ACC112 (cell line): ENCODE measurements around the gene FBXO11.
A peak's percentile ranks its signal among the peaks of the same experiment; 100 is the strongest.
"Not testable (repeated sequence)": the region's sequence is repeated elsewhere in the genome, so short reads cannot be mapped to it uniquely, and the experiment has no call there.

Experiments used
- H2AFZ ChIP-seq: fragments of 200-600 bp; sonication (generic); one replicate; pipeline ENCODE4 v1.6.0; 2017; ENCODE audit warnings: antibody characterized with exemption, low read length; ENCODE audit not compliant: unreplicated experiment
- H3K27ac ChIP-seq: fragments of 200-600 bp; sonication (generic); 2 replicates; pipeline ENCODE4 v1.5.1; 2014; ENCODE audit warnings: low read depth, mild to moderate bottlenecking, antibody characterized with exemption, low read length, moderate library complexity
- H3K27me3 ChIP-seq: fragments of 200-600 bp; sonication (generic); 2 replicates; pipeline ENCODE4 v1.6.1; 2014; ENCODE audit warnings: mild to moderate bottlenecking, antibody characterized with exemption, low read length, moderate library complexity, mixed read lengths; ENCODE audit not compliant: insufficient read depth
- H3K36me3 ChIP-seq: fragments of 200-600 bp; sonication (generic); 2 replicates; pipeline ENCODE4 v1.6.1; 2016; ENCODE audit warnings: mild to moderate bottlenecking, antibody characterized with exemption, low read length, moderate library complexity, mixed read lengths; ENCODE audit not compliant: insufficient read depth
- H3K4me1 ChIP-seq: fragments of 200-600 bp; sonication (generic); one replicate; pipeline ENCODE4 v1.6.1; 2016; ENCODE audit warnings: low read length, mixed read lengths; ENCODE audit not compliant: insufficient read depth, unreplicated experiment, control insufficient read depth
- H3K4me3 ChIP-seq: fragments of 200-600 bp; sonication (generic); 2 replicates; pipeline ENCODE4 v1.5.1; 2014; ENCODE audit warnings: mild to moderate bottlenecking, low read depth, low read length
- H3K79me2 ChIP-seq: fragments of 200-600 bp; sonication (generic); one replicate; pipeline ENCODE4 v1.6.0; 2016; ENCODE audit warnings: low read length; ENCODE audit not compliant: control insufficient read depth, unreplicated experiment, insufficient read depth

Gene FBXO11

DNA sequence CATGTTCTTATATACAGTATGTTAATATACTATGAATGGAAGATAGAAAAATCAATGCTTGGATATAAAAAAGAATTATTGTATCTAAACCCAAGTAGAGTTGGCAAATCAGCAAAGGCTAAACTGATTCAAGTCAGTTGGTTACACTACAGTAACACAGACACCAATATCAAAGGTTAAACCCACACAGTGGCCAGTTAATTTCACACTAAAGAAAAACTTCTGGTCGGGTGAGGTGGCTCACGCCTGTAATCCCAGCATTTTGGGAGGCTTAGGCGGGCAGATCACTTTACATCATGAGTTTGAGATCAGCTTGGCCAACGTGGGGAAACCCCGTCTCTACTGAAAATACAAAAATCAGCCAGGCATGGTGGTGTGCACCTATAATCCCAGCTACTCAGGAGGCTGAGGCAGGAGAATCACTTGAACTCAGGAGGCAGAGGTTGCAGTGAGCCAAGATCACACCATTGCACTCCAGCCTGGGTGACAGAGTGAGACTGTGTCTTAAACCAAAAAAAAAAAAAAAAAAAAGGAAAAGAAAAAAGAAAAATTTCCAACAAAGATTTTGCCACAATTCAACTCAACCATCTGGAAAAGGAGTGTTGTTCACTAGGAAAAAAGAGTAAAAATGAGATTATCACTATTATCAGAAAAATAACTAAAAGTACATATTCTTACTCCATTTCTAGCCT lies 9.0 kb downstream of the FBXO11 start:
- peaks cover 93% of the 10 kb centered on the region for H3K79me2 ChIP-seq
- peak overlapping the region; percentile 62 for H3K4me3 ChIP-seq
- not testable (repeated sequence) for H3K27ac ChIP-seq

DNA sequence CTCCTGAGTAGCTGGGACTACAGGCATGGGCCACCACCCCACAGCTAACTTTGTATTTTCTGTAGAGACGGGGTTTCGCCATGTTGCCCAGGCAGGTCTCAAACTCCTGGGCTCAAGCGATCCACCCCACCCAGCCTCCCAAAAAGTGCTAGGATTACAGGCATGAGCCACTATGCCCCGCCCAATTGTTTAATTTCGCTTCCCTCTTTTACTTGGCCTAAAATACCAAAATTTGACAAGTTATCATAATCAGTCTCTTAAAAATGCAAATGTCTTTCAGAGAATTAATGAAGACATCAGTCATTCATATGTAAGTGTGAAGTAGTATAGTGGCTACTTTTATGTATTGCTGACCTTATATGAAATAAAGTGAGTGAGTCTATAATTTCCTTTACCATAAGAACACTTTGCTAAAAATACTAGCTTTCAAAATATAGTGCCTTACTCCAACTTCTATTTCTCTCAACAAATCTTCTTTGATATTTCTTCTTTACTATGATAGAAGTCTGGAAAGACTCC lies 9.8 kb downstream of the FBXO11 start:
- Histone ChIP-seq H3K79me2 (peaks cover 93% of the 10 kb centered on the region), H3K27me3 (no peaks in the 10 kb centered on the region), H3K4me1 (peaks cover 49% of the 10 kb centered on the region), H3K4me3 (no peak overlapping the region), H2AFZ (no peak overlapping the region), H3K27ac (no peak overlapping the region), H3K36me3 (0 out of 2 replicates have a peak, but pooled peaks cover 6% of the 10 kb centered on the region)

More for the DNA sequence above, 9.0 kb downstream of the FBXO11 start:
- not testable (repeated sequence) for H3K36me3 ChIP-seq, H3K27me3 ChIP-seq, H2AFZ ChIP-seq
- peaks cover 48% of the 10 kb centered on the region for H3K4me1 ChIP-seq

DNA sequence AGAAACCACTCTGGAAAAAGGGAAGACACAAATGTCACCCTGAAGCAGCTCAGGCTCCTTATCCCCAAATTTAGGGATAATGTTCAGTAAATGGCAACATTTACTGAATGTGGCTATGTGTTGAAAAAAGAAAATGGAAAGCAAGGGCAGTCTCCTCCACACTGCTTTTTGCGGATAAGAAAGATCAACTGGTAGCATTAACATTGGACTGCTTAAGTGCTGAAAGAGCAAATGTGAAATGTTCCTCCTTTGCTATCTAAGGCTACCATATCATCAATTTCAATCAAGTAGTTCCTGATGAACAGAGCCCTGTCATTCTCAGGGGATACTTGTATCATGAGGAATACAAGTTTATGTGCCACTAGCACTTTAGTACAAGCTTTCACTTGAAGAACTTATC lies 12.5 kb downstream of the FBXO11 start:
- no peak overlapping the region for H3K27ac ChIP-seq
- 0 out of 2 replicates have a peak, but pooled peaks cover 9% of the 10 kb centered on the region for H3K36me3 ChIP-seq
- H2AFZ ChIP-seq = no peak overlapping the region
- peaks cover 98% of the 10 kb centered on the region for H3K79me2 ChIP-seq
- no peak overlapping the region for H3K4me3 ChIP-seq
- H3K4me1 ChIP-seq = peaks cover 46% of the 10 kb centered on the region
- no peaks in the 10 kb centered on the region for H3K27me3 ChIP-seq

- peaks cover 98% of the 10 kb centered on the region for H3K79me2 ChIP-seq
- H3K27ac ChIP-seq = no peak overlapping the region
- 0 out of 2 replicates have a peak, but pooled peaks cover 9% of the 10 kb centered on the region for H3K36me3 ChIP-seq
- H3K4me1 ChIP-seq = peaks cover 36% of the 10 kb centered on the region
- H3K4me3 ChIP-seq = no peak overlapping the region
- no peak overlapping the region for H2AFZ ChIP-seq
- no peaks in the 10 kb centered on the region for H3K27me3 ChIP-seq
Observed at GRCh38 chr2:47892338-47892730, 14.0 kb downstream of the FBXO11 start.

DNA sequence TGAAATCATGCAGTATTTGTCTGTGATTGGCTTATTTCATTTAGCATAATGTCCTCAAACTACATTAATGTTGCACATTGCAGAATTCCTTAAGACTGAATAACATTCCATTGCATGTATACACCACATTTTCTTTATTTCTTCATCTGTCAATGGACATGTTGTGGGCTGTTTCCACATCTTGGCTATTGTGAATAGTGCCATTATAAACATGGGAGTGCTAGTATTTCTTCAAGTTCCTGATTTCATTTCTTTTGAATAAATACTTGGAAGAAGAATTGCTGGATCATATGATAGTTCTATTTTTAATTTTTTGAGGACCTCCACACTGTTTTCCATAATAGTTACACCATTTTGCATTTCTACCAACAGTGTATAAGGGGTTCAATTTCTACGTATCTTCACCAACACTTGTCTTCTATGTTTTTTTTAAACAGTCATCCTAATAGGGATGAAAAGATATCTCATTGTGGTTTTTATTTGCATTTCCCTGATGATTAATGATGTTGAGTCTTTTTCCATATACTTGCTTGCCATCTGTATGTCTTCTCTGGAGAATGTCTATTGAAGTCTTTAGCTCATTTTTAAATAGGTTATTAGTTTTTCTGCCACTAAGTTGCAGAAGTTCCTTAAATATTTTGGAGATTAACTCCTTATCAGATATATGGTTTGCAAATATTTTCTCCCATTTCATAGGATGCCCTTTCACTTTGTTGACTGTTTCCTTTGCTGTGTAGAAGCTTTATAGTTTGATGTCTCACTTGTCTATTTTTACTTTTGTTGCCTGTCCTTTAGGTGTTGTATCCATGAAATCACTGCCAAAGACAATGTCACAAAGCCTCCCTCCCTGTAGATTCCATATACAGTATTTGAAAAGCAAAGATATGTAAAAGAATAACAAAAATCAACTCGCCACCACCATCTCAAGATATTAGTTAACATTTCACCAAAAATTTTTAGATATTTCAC lies 14.6 kb downstream of the FBXO11 start:
- H3K36me3 ChIP-seq = 0 out of 2 replicates have a peak, but pooled peaks cover 9% of the 10 kb centered on the region
- no peaks in the 10 kb centered on the region for H3K27me3 ChIP-seq
- no peak overlapping the region for H3K4me3 ChIP-seq
- peaks cover 31% of the 10 kb centered on the region for H3K4me1 ChIP-seq
- H3K79me2 ChIP-seq = peaks cover 98% of the 10 kb centered on the region
- H3K27ac ChIP-seq = no peak overlapping the region
- no peak overlapping the region for H2AFZ ChIP-seq

- H3K36me3 ChIP-seq = 0 out of 2 replicates have a peak, but pooled peaks cover 9% of the 10 kb centered on the region
Observed at GRCh38 chr2:47890711-47891368, 15.5 kb downstream of the FBXO11 start.

DNA sequence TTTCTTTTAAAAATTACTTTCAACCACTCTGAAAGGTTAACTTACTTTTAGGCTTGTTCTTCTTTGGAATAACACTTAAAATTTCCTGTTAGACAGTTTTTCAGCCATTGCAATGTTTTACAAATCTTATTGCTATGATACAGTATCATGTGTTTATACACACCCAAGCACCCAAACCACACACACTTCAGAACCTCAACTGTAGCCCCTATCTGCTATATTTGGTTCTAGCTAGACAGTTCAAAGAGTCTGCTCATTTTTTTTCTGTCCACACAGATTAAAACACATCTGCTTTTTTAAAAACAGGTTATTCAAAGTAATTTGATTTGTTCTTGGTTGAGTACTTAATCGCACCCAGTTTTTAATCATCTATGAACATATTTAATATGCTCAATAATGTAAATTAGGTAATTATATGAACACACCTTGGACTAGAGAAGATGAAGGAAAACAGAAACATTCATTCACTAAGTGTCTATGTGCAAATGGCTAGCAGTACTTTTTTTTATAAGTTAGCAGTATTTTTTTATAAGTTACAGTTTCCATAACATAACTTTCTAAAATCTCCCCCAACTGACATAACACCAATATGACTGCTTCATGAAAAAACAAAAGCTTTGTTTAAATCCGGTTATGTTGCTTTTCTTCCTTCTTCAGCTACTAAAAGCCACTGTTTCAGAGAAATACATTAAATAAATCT lies 17.6 kb downstream of the FBXO11 start:
- peaks cover 95% of the 10 kb centered on the region for H3K79me2 ChIP-seq
- H3K27ac ChIP-seq = no peak overlapping the region
- H3K27me3 ChIP-seq = no peaks in the 10 kb centered on the region
- peaks cover 20% of the 10 kb centered on the region for H3K4me1 ChIP-seq
- H3K4me3 ChIP-seq = no peak overlapping the region
- H3K36me3 ChIP-seq = 0 out of 2 replicates have a peak, but pooled peaks cover 9% of the 10 kb centered on the region
- H2AFZ ChIP-seq = no peak overlapping the region

More at GRCh38 chr2:47890711-47891368, 15.5 kb downstream of the FBXO11 start:
- no peaks in the 10 kb centered on the region for H3K27me3 ChIP-seq
- peaks cover 97% of the 10 kb centered on the region for H3K79me2 ChIP-seq
- H3K4me3 ChIP-seq = no peak overlapping the region
- H2AFZ ChIP-seq = no peak overlapping the region
- peaks cover 26% of the 10 kb centered on the region for H3K4me1 ChIP-seq
- no peak overlapping the region for H3K27ac ChIP-seq

DNA sequence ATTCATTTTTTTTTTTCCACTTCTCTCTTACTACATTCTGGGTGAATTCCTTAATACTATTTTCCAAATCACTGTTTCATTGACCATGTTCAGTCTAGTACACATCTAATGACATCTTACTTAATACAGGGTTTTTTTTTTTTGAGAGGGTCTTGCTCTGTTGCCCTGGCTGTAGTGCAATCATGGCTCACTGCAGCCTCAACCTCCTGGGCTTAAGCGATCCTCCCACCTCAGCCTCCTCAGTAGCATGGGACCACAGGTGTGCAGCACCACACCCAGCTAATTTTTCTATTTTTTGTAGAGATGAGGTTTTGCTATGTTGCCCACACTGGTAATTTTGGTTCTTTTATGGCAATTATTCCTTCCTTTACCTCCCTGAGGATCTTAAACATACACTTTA lies 29.4 kb downstream of the FBXO11 start:
- no peaks in the 10 kb centered on the region for H3K27me3 ChIP-seq
- peaks cover 6% of the 10 kb centered on the region; the same call in 1 of the 2 replicates for H3K36me3 ChIP-seq
- no peak overlapping the region for H3K4me3 ChIP-seq
- no peak overlapping the region for H3K27ac ChIP-seq
- no peak overlapping the region for H2AFZ ChIP-seq
- H3K4me1 ChIP-seq = no peaks in the 10 kb centered on the region
- peaks cover 77% of the 10 kb centered on the region for H3K79me2 ChIP-seq

GRCh38 chr2:47872941-47873340 lies 33.4 kb downstream of the FBXO11 start:
- Histone ChIP-seq H3K36me3 (peaks cover 9% of the 10 kb centered on the region; the same call in 1 of the 2 replicates), H3K4me1 (peaks cover 11% of the 10 kb centered on the region), H3K27me3 (no peaks in the 10 kb centered on the region), H3K79me2 (peaks cover 86% of the 10 kb centered on the region), H3K27ac (no peak overlapping the region), H2AFZ (no peak overlapping the region), H3K4me3 (no peak overlapping the region)
